Left hindlimb (tissue), 1 donor: Measurements from ENCODE around the gene FBLN1.
"Not testable (repeated sequence)": the region's sequence is repeated elsewhere in the genome, so short reads cannot be mapped to it uniquely, and the experiment has no call there.

Experiments
- DNase-seq: peaks from one replicate; pipeline ENCODE4 v3.0.0-alpha.2; 2018

Gene FBLN1, protein sequence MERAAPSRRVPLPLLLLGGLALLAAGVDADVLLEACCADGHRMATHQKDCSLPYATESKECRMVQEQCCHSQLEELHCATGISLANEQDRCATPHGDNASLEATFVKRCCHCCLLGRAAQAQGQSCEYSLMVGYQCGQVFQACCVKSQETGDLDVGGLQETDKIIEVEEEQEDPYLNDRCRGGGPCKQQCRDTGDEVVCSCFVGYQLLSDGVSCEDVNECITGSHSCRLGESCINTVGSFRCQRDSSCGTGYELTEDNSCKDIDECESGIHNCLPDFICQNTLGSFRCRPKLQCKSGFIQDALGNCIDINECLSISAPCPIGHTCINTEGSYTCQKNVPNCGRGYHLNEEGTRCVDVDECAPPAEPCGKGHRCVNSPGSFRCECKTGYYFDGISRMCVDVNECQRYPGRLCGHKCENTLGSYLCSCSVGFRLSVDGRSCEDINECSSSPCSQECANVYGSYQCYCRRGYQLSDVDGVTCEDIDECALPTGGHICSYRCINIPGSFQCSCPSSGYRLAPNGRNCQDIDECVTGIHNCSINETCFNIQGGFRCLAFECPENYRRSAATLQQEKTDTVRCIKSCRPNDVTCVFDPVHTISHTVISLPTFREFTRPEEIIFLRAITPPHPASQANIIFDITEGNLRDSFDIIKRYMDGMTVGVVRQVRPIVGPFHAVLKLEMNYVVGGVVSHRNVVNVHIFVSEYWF

GRCh38 chr22:45502215-45503049 is at the start of gene FBLN1:
FBLN1 (plus strand) TSS chr22:45502883; CDS start chr22:45502986, 103 bp downstream.
- peak; percentile 79 for DNase-seq

GRCh38 chr22:45453764-45454163 is 48.9 kb upstream of the FBLN1 start:
- DNase-seq: no peak

GRCh38 chr22:45454275-45454674 is 48.4 kb upstream of the FBLN1 start:
- no peak for DNase-seq

GRCh38 chr22:45455212-45455611 is 47.5 kb upstream of the FBLN1 start:
- DNase-seq: no peak

- DNase-seq: no peak
Observed at GRCh38 chr22:45455621-45456020, 47.1 kb upstream of the FBLN1 start.

DNA sequence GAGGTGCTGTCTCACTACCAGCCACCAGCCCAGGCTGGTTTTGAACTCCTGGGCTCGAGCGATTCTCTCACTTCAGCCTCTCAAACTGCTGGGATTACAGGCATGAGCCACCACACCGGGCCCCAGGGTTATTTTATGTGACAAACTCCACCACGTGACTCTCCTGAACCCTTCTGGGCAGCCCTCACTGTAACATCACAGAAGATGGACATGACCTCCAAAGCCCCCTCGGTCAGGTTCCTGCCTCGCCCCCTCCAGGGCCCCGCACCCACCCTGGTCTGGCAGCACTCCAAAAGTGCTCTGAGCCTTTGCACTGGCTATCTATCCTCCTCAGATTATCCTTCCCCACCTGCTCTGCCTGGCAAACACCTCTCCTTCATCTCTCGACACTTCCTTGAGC is 45.9 kb upstream of the FBLN1 start:
- no peak for DNase-seq

- DNase-seq: no peak
Observed at GRCh38 chr22:45458532-45458931, 44.2 kb upstream of the FBLN1 start.

- DNase-seq: no peak
Observed at GRCh38 chr22:45459235-45459634, 43.4 kb upstream of the FBLN1 start.

- DNase-seq: peak; percentile 93
Observed at GRCh38 chr22:45460288-45461109, 42.2 kb upstream of the FBLN1 start.

- no peak for DNase-seq
Observed at GRCh38 chr22:45462034-45462655, 40.5 kb upstream of the FBLN1 start.

- DNase-seq: not testable (repeated sequence)
Observed at GRCh38 chr22:45463691-45464090, 39.0 kb upstream of the FBLN1 start.

DNA sequence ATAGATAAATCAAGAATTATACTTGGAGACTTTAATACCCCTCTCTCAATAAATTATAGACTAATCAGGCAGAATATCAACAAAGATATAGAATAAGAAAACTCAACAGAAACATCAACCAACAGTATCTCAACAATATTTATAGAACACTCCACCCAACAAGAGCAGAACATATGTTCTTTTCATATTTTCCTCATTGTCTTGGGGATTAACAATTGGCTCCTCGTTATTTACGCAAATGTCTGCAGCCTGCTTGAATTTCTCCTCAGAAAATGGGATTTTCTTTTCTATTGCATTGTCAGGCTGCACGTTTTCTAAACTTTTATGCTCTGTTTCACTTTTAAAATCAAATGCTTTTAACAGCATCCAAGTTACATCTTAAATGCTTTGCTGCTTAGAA is 37.0 kb upstream of the FBLN1 start:
- no peak for DNase-seq

- DNase-seq: no peak
Observed at GRCh38 chr22:45468872-45469271, 33.8 kb upstream of the FBLN1 start.

DNA sequence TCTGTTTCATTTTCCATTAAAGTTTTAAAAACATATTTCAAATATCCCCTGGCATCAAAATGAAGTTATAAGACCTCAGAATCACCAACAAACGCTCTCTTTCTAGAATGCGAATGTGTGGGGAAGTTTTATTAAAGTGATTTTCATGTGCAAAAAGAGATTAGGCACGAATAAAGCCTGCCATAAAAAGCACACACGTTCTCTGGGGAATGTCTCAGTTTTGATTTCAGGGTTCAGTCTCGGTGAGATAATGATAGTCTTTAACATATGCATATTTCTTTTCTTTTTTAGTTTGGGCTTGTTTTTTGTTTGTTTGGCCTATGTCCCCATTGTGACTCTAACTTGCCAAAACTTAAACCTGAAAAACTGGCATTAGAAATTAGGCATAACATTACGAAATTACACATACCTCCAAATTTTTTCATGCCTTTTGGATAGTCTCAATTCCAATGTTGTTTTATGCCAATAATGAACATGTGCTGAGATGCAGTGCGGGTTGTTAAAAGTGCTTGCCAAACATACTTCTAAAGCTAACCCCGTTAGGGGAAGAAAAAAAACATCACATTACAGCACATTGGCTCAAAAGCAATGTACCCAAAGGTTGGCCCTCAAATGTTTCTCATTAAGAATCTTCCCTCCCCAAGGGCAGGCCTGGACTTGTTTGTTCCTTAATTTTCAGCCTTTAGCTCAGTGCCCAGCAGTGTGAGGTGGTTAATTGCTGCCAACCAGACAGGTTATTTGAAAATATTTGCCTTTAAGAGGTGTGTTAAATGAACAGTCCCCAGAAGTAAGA is 33.2 kb upstream of the FBLN1 start:
- DNase-seq: no peak

DNA sequence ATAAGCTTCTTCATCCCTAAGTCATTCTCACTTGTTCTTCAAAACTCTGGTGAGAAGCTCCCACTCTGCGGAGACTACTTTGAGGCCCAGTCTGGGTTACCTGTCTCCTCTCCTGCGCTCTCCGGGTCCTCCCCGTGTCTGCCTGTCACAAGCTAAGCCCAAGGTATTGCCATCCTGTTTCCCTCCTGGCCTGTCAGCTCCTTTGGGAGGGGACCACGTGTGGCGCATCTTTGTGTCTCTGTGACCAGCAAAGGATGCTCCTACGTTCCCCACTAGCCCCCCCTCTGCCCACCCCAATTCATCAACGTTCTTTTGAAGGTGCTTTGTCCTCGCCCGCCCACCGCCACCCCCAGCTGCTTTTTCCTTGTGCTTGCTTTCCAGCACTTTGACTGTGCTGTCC is 31.8 kb upstream of the FBLN1 start:
- DNase-seq: no peak

GRCh38 chr22:45472426-45472825 is 30.3 kb upstream of the FBLN1 start:
- no peak for DNase-seq

DNA sequence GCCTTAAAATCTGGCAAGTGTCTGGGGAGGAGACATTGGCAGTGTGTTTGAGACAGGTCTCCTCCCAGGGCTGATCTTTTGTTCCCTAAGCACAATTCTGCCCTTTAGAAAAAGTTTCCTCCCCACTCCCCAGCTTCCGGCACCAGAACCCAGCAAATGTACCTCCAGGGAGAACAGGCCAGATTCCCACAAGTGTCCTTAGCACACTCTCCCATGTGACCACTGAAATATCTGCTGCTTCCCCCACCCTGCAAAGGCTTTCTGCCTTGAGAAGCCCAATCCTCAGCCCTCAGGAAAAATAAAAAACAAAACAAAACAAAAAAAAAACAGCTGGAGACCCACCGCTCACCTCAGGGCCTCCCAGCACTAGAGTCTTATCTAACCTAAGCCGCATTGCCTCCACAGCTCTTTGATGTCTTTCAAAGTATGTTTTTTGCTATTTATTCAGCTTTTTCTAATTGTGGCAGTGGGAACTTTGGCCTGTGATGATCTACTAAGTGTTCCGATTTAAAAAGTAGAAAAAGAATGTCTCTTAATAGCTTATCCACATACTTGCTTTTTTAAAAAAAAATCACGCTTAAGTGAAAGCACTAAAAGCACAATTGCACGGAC is 29.0 kb upstream of the FBLN1 start:
- no peak for DNase-seq

DNA sequence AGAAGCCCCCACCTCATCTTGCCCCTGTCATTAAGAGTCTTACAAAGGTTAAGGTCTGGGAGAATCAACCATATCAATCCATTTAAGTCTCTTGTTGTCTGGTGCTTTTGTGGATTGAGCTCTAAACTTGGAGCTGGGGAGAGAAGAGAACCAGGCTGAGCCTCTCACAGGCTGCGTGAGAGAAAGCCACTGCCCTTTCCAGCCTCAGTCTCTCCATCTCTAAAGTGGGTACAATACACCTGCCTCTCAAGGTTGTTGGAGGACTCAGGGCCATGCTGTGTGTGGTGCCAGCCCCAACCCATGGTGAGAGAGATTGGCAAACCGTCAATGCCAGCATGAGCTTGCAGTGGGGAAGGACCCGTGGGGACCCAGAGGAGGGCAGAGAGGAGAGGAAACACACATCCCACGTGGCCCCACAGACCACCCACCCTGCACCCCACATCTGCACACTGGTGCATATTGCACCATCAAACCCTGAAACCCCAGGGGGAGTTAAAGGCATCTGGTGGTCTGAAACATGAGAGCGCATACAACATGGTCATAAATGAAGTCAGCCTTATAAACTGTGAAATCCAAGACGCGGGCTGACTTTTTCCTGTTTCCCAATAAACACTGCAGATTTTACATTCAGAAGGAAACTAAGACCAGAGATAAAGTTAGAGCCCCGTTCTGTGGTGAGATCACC is 27.5 kb upstream of the FBLN1 start:
- no peak for DNase-seq

GRCh38 chr22:45475851-45476514 is 26.7 kb upstream of the FBLN1 start:
- DNase-seq: no peak

DNA sequence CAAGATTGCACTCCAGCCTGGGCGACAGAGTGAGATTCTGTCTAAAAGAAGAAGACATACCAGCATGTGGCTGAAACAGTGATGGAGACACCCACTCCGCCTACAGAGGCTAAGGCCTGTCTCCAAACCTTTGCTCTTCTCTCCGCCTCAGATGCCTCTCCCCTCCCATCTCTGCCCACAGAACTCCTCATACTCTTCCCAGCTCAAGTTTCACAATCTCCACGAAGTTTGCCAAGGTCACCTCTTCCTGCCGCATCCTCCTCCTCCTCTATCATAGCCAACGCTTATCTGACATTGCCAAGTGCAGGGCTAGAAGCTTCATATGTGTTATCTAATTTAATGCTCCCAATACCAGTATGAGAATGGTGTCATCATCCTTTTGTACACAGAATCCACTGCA is 25.9 kb upstream of the FBLN1 start:
- no peak for DNase-seq
